Measurements from ENCODE around the gene MED15.

DNA sequence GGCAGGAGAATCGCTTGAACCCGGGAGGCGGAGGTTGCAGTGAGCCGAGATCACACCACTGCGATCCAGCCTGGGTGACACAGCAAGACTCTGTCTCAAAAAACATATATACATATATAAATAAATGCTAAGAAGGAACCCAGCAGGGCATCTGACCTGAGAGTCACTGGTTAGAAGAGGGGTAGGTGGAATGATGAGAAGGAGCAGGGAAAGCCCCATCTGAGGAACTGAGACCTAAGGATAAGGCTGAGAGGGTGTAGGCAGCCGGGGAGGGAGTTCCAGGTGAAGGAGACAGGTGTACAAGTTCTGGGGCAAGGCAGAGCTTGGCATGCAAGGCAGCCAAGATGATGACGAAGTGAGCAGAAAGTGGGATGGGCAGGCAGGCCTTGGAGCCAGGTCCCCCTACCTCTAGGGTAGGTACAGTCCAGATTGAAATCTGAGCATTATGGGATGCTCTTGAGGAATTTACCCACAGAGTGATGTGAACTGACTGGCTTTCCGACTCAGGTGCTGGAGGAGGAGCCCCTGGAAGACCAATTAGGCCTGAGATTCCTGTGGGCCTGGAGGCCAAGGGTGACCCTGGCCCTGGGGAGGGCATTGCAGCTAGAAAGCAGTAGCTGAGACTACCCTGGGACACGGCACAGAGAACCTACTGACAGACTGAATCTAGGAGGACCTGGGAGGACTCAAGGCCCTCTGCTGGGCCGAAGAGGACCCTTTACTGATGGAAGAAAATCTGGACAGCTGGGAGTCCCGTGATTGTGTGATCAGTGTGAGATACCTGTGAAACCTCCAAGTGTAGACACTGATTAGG, 34.6 kb upstream of the MED15 start:
- no peak for TF ChIP-seq CTCF (IDR thresholded peaks at IDR 0.05; ENCODE audit: low read depth, low read length, poor library complexity, severe bottlenecking)
- no peak for TF ChIP-seq EZH2phosphoT487 (IDR thresholded peaks at IDR 0.05; ENCODE audit: borderline replicate concordance, low read length)
